H1 (cell line): Measurements from ENCODE around the gene ARHGEF10L. TPM values are rescaled to one million over a fixed set of nuclear protein-coding genes. Genes with fewer than 3 reads are reported as not detected.

Experiments
- CTCF ChIA-PET: fragments of 300-600 bp; sonication (Branson Sonifier 250); formaldehyde crosslinking; loops from one replicate; lab custom pipeline; 2021; ENCODE audit not compliant: partially characterized antibody; lab: Charles Lee
- POLR2A ChIA-PET: fragments of 300-600 bp; sonication (Branson Sonifier 250); formaldehyde crosslinking; loops from one replicate; lab custom pipeline; 2021; ENCODE audit warnings: inconsistent platforms; ENCODE audit not compliant: partially characterized antibody; lab: Charles Lee
- DNase-seq, 2 experiments: peaks; one replicate each; pipeline versions ENCODE4 v3.0.0 to v3.0.0-alpha.2; 2010 to 2022; ENCODE audit warnings: low spot score in 2 of 2, low read depth in 1 of 2, mixed read lengths in 1 of 2
- FAIRE-seq: peaks from 2 replicates; lab custom pipeline; 2011; peaks lifted over from hg19 to GRCh38; lab: Jason Lieb, UNC
- H2AFZ ChIP-seq: 2 replicates; pipeline ENCODE4 v1.8.1; 2012; ENCODE audit warnings: low read length, inconsistent platforms
- H2AK5ac ChIP-seq: 2 replicates; pipeline ENCODE4 v1.6.1; 2013; ENCODE audit warnings: low read depth, low read length
- H2BK120ac ChIP-seq: replicated peaks from 2 replicates; pipeline ENCODE3; 2013; ENCODE audit warnings: low read depth, low read length, inconsistent platforms
- H2BK12ac ChIP-seq: 2 replicates; pipeline ENCODE4 v1.6.1; 2013; ENCODE audit warnings: low read depth, low read length
- H2BK15ac ChIP-seq: 2 replicates; pipeline ENCODE4 v1.6.1; 2013; ENCODE audit warnings: low read length
- H2BK20ac ChIP-seq: 2 replicates; pipeline ENCODE4 v1.6.1; 2013; ENCODE audit warnings: low read length
- H2BK5ac ChIP-seq: 2 replicates; pipeline ENCODE4 v1.6.1; 2013; ENCODE audit warnings: low read depth, low read length
- H3K14ac ChIP-seq: 2 replicates; pipeline ENCODE4 v1.6.1; 2013; ENCODE audit warnings: inconsistent platforms; ENCODE audit not compliant: insufficient read length
- H3K18ac ChIP-seq: 2 replicates; pipeline ENCODE4 v1.6.1; 2013; ENCODE audit warnings: low read length; ENCODE audit errors: extremely low read depth
- H3K23ac ChIP-seq: 2 replicates; pipeline ENCODE4 v1.6.1; 2013; ENCODE audit warnings: inconsistent platforms; ENCODE audit not compliant: insufficient read length
- H3K23me2 ChIP-seq: 2 replicates; pipeline ENCODE4 v1.6.1; 2013; ENCODE audit warnings: low read depth, low read length
- H3K27ac ChIP-seq: 2 replicates; pipeline ENCODE4 v1.6.1; 2011; ENCODE audit warnings: low read depth, low read length, inconsistent platforms
- H3K27me3 ChIP-seq, 4 experiments: replicated peaks in 1 of 4; 1 replicate in 1 of 4; 2 replicates in 3 of 4; pipeline versions ENCODE4 v1.6.1 to v1.8.1; 2011 to 2013; ENCODE audit warnings: low read length in 3 of 4, mild to moderate bottlenecking in 3 of 4, inconsistent platforms in 2 of 4, mixed read lengths in 2 of 4, moderate library complexity in 1 of 4; ENCODE audit not compliant: control insufficient read depth in 3 of 4, insufficient read depth in 3 of 4; ENCODE audit errors: extremely low read depth in 1 of 4
- H3K36me3 ChIP-seq, 4 experiments: 2 replicates each; pipeline versions ENCODE4 v1.6.1 to v1.8.1; 2011 to 2013; ENCODE audit warnings: mild to moderate bottlenecking in 4 of 4, low read length in 3 of 4, moderate library complexity in 2 of 4, control low read depth in 1 of 4, inconsistent platforms in 1 of 4; ENCODE audit not compliant: insufficient read depth in 4 of 4, control insufficient read depth in 2 of 4
- H3K4ac ChIP-seq: replicated peaks from 2 replicates; pipeline ENCODE3; 2013; ENCODE audit warnings: low read length, low read depth, mixed read lengths, inconsistent platforms; ENCODE audit not compliant: insufficient read length
- H3K4me1 ChIP-seq, 4 experiments: replicated peaks in 1 of 4; 1 replicate in 1 of 4; 2 replicates in 3 of 4; pipeline versions ENCODE4 v1.6.1 to v1.8.1; 2011 to 2013; ENCODE audit warnings: low read length in 3 of 4, inconsistent platforms in 2 of 4, mixed read lengths in 1 of 4; ENCODE audit not compliant: insufficient read depth in 4 of 4, control insufficient read depth in 3 of 4
- H3K4me2 ChIP-seq, 2 experiments: 2 replicates each; pipeline versions ENCODE4 v1.6.1 to v1.8.1; 2011 to 2013; ENCODE audit warnings: low read depth in 2 of 2, low read length in 2 of 2, control low read depth in 1 of 2, inconsistent platforms in 1 of 2, mild to moderate bottlenecking in 1 of 2; ENCODE audit not compliant: insufficient read depth in 1 of 2
- H3K4me3 ChIP-seq, 4 experiments: fragments of 200-600, 300-600 bp in 1 of 4; sonication (generic), shearing (Covaris generic), sonication (Bioruptor Twin) in 1 of 4; 2 replicates each; pipeline versions ENCODE4 v1.5.1 to v1.8.1; 2011 to 2016; ENCODE audit warnings: low read length in 4 of 4, low read depth in 3 of 4, control low read depth in 2 of 4, inconsistent platforms in 2 of 4, mild to moderate bottlenecking in 2 of 4, mixed read lengths in 1 of 4, moderate library complexity in 1 of 4; ENCODE audit not compliant: insufficient read depth in 2 of 4; ENCODE audit errors: extremely low read depth in 1 of 4
- H3K56ac ChIP-seq: replicated peaks from 2 replicates; pipeline ENCODE3; 2013; ENCODE audit warnings: low read depth, mild to moderate bottlenecking, mixed read lengths, low read length, inconsistent platforms; ENCODE audit not compliant: insufficient read length
- H3K79me1 ChIP-seq: 2 replicates; pipeline ENCODE4 v1.6.1; 2013; ENCODE audit warnings: low read depth, low read length, control low read depth
- H3K79me2 ChIP-seq, 2 experiments: 2 replicates each; pipeline versions ENCODE4 v1.6.1 to v1.8.1; 2012 to 2013; ENCODE audit warnings: low read length in 2 of 2, mild to moderate bottlenecking in 2 of 2, inconsistent platforms in 1 of 2; ENCODE audit not compliant: insufficient read depth in 2 of 2, control insufficient read depth in 1 of 2
- H3K9ac ChIP-seq, 4 experiments: replicated peaks in 1 of 4; 1 replicate in 1 of 4; 2 replicates in 3 of 4; pipeline versions ENCODE4 v1.6.1 to v1.8.1; 2011 to 2013; ENCODE audit warnings: low read depth in 3 of 4, low read length in 3 of 4, control low read depth in 2 of 4, mild to moderate bottlenecking in 2 of 4, moderate library complexity in 2 of 4, inconsistent platforms in 1 of 4; ENCODE audit errors: extremely low read depth in 1 of 4
- H3K9me3 ChIP-seq, 2 experiments: 2 replicates each; pipeline versions ENCODE4 v1.6.1 to v1.8.1; 2012 to 2013; ENCODE audit warnings: mild to moderate bottlenecking in 2 of 2, moderate library complexity in 2 of 2, control low read depth in 1 of 2, inconsistent platforms in 1 of 2, low read depth in 1 of 2, low read length in 1 of 2, mixed read lengths in 1 of 2; ENCODE audit not compliant: insufficient read depth in 2 of 2
- H4K20me1 ChIP-seq, 2 experiments: replicated peaks in 1 of 2; 2 replicates each; pipeline versions ENCODE3 to v1.8.1; 2011 to 2013; ENCODE audit warnings: inconsistent platforms in 2 of 2, low read length in 2 of 2, mild to moderate bottlenecking in 1 of 2; ENCODE audit not compliant: insufficient read depth in 2 of 2, control insufficient read depth in 1 of 2
- H4K5ac ChIP-seq: 2 replicates; pipeline ENCODE4 v1.6.1; 2013; ENCODE audit warnings: low read length, low read depth, mixed read lengths, inconsistent platforms; ENCODE audit not compliant: insufficient read length
- H4K8ac ChIP-seq: 2 replicates; pipeline ENCODE4 v1.8.0; 2013; ENCODE audit warnings: mild to moderate bottlenecking, moderate library complexity, low read length, inconsistent platforms; ENCODE audit not compliant: insufficient read depth; ENCODE audit errors: extremely low read depth
- H4K91ac ChIP-seq: replicated peaks from 2 replicates; pipeline ENCODE3; 2013; ENCODE audit warnings: low read length, mixed read lengths, inconsistent platforms; ENCODE audit not compliant: insufficient read length
- ASH2L ChIP-seq: fragments of 200-600, 300-600 bp; sonication (generic); IDR thresholded peaks from one replicate; pipeline ENCODE4 v1.7.1; 2017; ENCODE audit warnings: low read length
- BRCA1 ChIP-seq: IDR thresholded peaks from 2 replicates; pipeline ENCODE4 v1.6.1; 2012; ENCODE audit warnings: low read depth, low read length, improper control_type of control experiment
- CEBPB ChIP-seq: IDR thresholded peaks from 2 replicates; pipeline ENCODE4 v1.6.1; 2012; ENCODE audit warnings: low read depth, low read length
- EGR1 ChIP-seq: IDR thresholded peaks from 2 replicates; pipeline ENCODE4 v1.6.1; 2011; ENCODE audit warnings: low read depth, low read length, borderline replicate concordance
- GABPA ChIP-seq: IDR thresholded peaks from 2 replicates; pipeline ENCODE4 v1.6.1; 2011; ENCODE audit warnings: mild to moderate bottlenecking, low read length, moderate library complexity, borderline replicate concordance; ENCODE audit not compliant: insufficient read depth
- HDAC6 ChIP-seq: IDR thresholded peaks from one replicate; pipeline ENCODE4 v1.7.1; 2012; ENCODE audit warnings: low read depth, mild to moderate bottlenecking, inconsistent platforms, low read length, moderate library complexity
- JUND ChIP-seq: IDR thresholded peaks from 2 replicates; pipeline ENCODE4 v1.6.1; 2011; ENCODE audit warnings: mild to moderate bottlenecking, improper control_type of control experiment, low read length
- NRF1 ChIP-seq: IDR thresholded peaks from 2 replicates; pipeline ENCODE4 v1.6.1; 2011; ENCODE audit warnings: mild to moderate bottlenecking, low read depth, low read length, improper control_type of control experiment
- RBBP5 ChIP-seq: IDR thresholded peaks from 2 replicates; pipeline ENCODE4 v1.7.1; 2012; ENCODE audit warnings: low read depth, mild to moderate bottlenecking, inconsistent platforms, low read length, moderate library complexity, borderline replicate concordance
- RFX5 ChIP-seq: IDR thresholded peaks from 2 replicates; pipeline ENCODE4 v1.6.1; 2011; ENCODE audit warnings: low read depth, low read length, improper control_type of control experiment, borderline replicate concordance
- SIRT6 ChIP-seq: IDR thresholded peaks from one replicate; pipeline ENCODE4 v1.7.1; 2012; ENCODE audit warnings: low read length, inconsistent platforms
- SP4 ChIP-seq: IDR thresholded peaks from 2 replicates; pipeline ENCODE4 v1.6.1; 2012; ENCODE audit warnings: low read length, inconsistent platforms
- TCF12 ChIP-seq: IDR thresholded peaks from 2 replicates; pipeline ENCODE4 v1.6.1; 2011; ENCODE audit warnings: low read depth, mild to moderate bottlenecking, low read length
- WGBS, 2 experiments: shearing (Covaris generic) in 1 of 2; methylation state at CpG; one replicate each; pipeline versions ENCODE4 v1.1.6 to v1.1.7; 2013 to 2015; ENCODE audit warnings: low lambda C conversion rate in 2 of 2, mixed read lengths in 2 of 2, inconsistent platforms in 1 of 2, low coverage in 1 of 2, missing lambda C conversion rate in 1 of 2; ENCODE audit not compliant: insufficient replicate concordance in 2 of 2, insufficient coverage in 1 of 2, insufficient read length in 1 of 2; ENCODE audit errors: extremely low coverage in 1 of 2, missing lambda C conversion rate in 1 of 2; 5-methylcytosine and 5-hydroxymethylcytosine counted together
- polyA plus RNA-seq, 7 experiments: library from polyadenylated mRNA; depleted of rRNA in 3 of 7; stranded (reverse) in 5 of 7; unstranded in 2 of 7; fragments of >200 nt in 5 of 7; fragments of 200-250 nt in 2 of 7; gene quantifications; 1 replicate in 5 of 7; 2 replicates in 1 of 7; 4 replicates in 1 of 7; pipeline versions ENCODE4 v1.2.1 to v1.2.3, GENCODE V29; 2011 to 2013; ENCODE audit warnings: missing spikeins in 2 of 7, mixed read lengths in 2 of 7
- total RNA-seq: library from RNA; stranded (reverse); fragmentation: NEBNext Ultra II Directional; extraction: Animal tissue kit (Norgen Biotek cat#: 25700); gene quantifications from 2 replicates; pipeline ENCODE4 v1.2.1, GENCODE V29; 2021

The ARHGEF10L gene
- total and polyA plus RNA-seq, 2 of the 8 experiments (the other 6 are each of a cell fraction or from before 2014, with no cell fraction given): 33.6 to 39.6 TPM

DNA sequence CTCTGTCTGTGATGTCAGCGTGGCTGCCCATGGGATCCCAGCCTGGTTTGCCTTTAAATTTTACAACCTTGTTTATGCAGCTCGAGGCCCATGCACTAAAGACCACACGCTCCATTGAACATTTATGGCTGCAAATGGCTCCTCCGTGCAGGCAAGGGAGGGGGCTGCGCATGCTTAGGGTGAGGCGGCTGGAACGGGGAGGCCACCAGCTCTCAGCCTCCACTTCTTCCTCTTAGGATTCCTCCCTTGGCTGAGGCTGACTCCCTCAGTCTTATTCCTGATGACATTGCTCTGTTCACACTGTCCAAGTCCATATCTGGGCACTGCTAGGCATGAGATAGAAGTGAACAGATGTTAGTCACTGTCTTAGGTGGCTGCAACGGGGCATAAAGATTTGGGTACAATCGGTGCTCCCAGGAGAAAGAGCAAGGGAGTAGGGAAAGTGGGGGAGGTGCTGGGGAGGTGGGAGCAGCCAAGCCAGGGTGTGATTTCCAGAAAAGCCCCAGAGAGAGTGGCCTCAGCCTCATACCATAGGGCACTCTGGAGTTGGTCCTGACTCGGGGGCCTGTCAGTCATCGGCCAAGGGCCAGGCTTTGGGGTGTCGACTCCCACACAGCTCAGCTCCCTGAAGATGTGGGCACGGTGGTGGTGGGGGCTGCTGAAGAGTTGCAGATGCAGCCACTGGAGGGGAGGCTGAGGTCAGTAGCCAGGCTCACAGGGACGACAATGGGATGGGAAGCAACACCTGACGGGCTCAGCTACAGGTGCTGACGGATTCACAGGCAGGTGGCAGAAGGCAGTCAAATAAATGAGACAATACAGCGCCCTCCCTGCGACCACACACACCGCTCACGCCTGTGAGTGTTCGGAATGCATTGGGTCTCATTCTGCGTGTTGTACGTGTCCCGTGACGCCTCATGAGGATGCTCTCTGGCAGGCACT, 178.4 kb downstream of the ARHGEF10L start:
- H2BK120ac ChIP-seq: no peak overlapping the region
- POLR2A ChIA-PET: no interaction called here
- 87% methylated on average over 25 of the region's 25 CpGs; no CpG with 5 or more reads in 1 of the 2 experiments for WGBS, 2 experiments
- no peak for DNase-seq
- H3K9me3 ChIP-seq: no peaks in the 10 kb centered on the region
- no peak overlapping the region for H3K18ac ChIP-seq
- no peak overlapping the region for H3K9ac ChIP-seq
- peak overlapping the region; percentile 75; the same call in 1 of the 2 replicates for H2BK12ac ChIP-seq
- H3K4me2 ChIP-seq: no peak overlapping the region
- no peak overlapping the region for H2AK5ac ChIP-seq
- no peak overlapping the region for H4K5ac ChIP-seq
- peak overlapping the region; percentile 40; the same call in 1 of the 2 replicates for H4K8ac ChIP-seq
- no peaks in the 10 kb centered on the region for H3K27me3 ChIP-seq
- H2AFZ ChIP-seq: no peak overlapping the region
- H2BK5ac ChIP-seq: no peak overlapping the region
- no peak overlapping the region for H2BK20ac ChIP-seq
- no peak for FAIRE-seq
- H3K4me1 ChIP-seq: no peaks in the 10 kb centered on the region; a peak in 1 of 7 replicates
- H3K4ac ChIP-seq: no peak overlapping the region
- no peak overlapping the region for H3K4me3 ChIP-seq
- no peak overlapping the region for H4K91ac ChIP-seq
- no peak overlapping the region for H2BK15ac ChIP-seq
- no peaks in the 10 kb centered on the region for H3K79me1 ChIP-seq
- H3K23ac ChIP-seq: no peak overlapping the region
- no peaks in the 10 kb centered on the region for H3K79me2 ChIP-seq
- no peak overlapping the region for H3K56ac ChIP-seq
- no peaks in the 10 kb centered on the region for H4K20me1 ChIP-seq
- no peak overlapping the region for H3K27ac ChIP-seq
- no peaks in the 10 kb centered on the region for H3K23me2 ChIP-seq
- no peaks in the 10 kb centered on the region for H3K36me3 ChIP-seq
- CTCF ChIA-PET: interaction anchor here (0.9 to 1.4 kb wide), 5 partner anchors 56 to 267 kb away, joined by 3 to 7 read pairs (median 3); no protein-coding TSS in a partner anchor
- H3K14ac ChIP-seq: no peak overlapping the region
- TF ChIP-seq NRF1 (no peak), RBBP5 (no peak), BRCA1 (no peak), GABPA (no peak), HDAC6 (no peak), ASH2L (no peak), TCF12 (no peak), JUND (no peak), SIRT6 (no peak), RFX5 (no peak), SP4 (no peak), CEBPB (no peak), EGR1 (no peak)
